NCI-H526 treated with DMSO at 0.1 percent for 48 hours (cell line): ENCODE data around the gene AHCYL2.
"Not testable (repeated sequence)": the region's sequence is repeated elsewhere in the genome, so short reads cannot be mapped to it uniquely, and the experiment has no call there.

Experiments used
- DNase-seq: peaks from one replicate; lab custom pipeline; 2025; lab: John Stamatoyannopoulos, UW

The AHCYL2 gene

DNA sequence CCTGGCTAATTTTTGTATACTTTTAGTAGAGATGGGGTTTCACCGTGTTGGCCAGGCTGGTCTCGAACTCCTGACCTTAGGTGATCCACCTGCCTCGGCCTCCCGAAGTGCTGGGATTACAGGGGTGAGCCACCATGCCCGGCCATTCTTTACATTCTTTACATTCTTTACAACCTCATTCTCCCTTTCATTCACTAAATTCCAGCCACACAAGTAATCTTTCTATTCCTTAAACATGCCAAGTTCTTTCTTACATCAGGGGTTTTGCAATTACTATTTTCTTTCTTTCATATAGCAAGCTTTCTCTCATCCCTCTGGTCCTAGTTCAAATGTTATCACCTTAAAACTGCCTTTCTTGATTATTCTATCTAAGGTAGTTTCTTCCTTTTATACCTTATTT is 128.3 kb downstream of the AHCYL2 start:
- not testable (repeated sequence) for DNase-seq

GRCh38 chr7:129354428-129355157 is 129.8 kb downstream of the AHCYL2 start:
- no peak for DNase-seq

DNA sequence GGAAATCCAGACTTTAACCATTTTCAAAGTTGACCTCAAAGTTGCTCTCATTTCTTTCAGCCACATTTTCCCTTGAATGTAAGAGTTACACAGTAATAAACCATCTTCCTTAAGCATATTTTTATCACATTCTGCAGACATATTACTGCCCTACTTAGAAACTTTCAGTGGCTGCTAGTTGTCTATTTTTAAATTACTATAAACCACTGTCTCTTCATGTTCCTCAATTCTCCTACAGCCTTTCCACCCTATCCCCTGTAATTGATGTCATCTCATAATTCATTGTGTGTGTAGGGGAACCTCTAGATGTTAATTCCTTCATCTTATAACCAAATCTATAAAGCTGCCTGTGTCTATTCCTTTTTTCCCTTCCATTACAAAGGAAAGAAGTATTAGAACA is 131.3 kb downstream of the AHCYL2 start:
- no peak for DNase-seq

- no peak for DNase-seq
Measured at GRCh38 chr7:129359176-129359575, 134.3 kb downstream of the AHCYL2 start.

- no peak for DNase-seq
Measured at GRCh38 chr7:129359638-129360037, 134.8 kb downstream of the AHCYL2 start.

GRCh38 chr7:129361771-129362170 is 136.9 kb downstream of the AHCYL2 start:
- DNase-seq: no peak

DNA sequence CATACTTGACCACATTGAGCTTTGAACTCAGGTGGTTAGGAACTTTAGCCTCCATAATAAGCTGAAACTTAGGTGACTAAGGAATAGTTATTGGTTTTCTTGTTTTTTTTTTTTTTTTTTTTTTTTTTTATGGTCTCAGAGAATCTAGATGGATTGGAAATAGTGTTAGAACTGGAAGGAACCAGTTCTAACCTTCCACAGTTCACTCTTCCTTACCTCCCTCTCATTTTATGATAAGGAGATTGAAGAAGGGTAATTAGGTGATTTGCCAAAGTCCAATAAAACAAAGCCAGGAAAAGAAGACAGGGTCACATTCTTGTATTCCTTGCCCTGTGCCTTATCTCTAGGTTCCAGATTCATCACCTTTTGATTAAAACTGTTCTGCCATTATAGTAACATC is 137.7 kb downstream of the AHCYL2 start:
- DNase-seq: no peak

DNA sequence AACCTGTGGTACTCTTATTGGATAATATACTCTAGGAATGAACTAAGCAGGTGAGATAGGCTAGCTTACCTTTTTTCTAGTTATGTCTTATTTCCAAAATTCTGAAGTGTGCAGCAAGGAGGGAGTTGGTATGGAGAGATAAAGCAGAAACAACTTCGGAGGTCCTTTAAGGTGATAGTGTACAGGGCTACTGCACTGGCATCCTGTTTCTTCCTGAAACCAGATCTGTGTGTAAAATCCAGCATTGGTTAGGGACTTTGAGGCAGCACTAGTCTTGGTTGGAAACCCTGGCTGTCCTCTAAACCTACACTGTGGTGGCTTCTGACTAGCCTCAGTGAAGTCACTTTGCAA is 142.5 kb downstream of the AHCYL2 start:
- DNase-seq: no peak

- DNase-seq: peak; percentile 43
Measured at GRCh38 chr7:129367700-129368388, 143.0 kb downstream of the AHCYL2 start.

DNA sequence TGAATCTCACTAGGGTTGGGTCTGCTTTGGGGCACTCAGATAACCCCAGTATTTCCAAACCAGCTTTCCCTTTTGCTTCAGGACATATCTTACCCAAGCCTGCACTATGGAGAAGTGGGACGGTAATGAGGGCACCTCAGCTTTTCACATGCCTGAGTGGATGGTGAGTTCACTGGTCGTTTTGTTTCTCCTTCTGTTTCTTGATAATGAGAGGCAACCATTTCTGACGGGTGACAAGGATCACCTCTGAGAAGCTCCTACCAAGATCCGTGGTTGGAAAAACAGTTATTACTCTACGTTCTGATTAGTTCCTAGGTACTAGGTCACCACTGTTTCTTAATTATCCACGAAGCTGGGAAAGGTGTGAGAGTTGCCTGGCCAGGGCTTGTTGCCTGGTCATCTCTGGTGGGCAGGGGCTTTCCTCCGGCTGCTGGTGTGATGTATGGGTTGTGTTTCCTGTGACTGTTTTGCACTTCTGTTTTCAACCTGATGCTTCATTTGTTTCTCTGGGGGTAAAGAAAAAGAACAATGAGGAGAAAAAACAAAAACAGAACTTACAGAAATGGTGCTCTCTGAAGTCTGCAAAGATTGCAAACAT is 143.7 kb downstream of the AHCYL2 start:
- DNase-seq: no peak

- DNase-seq: not testable (repeated sequence)
Measured at GRCh38 chr7:129369447-129369846, 144.6 kb downstream of the AHCYL2 start.

- no peak for DNase-seq
Measured at GRCh38 chr7:129370812-129371211, 146.0 kb downstream of the AHCYL2 start.

DNA sequence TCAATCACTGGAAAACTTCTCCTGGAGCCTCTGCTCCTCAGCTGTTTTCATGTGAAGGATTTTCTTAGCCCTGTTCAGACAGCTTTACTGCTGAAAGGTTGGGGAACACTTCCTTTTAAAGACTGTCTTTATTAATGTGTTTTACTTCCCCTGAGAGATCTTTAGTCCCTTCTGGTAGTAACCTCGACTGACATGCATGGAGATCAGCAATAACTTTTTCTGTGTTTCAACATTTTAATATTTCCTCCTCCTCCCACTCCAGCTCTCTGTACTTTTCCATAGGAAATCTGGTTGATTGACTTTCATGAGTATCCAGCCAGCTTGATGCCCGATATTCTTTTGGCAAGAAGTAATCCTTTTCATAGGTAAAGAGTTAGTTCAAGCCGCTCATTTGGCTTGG is 146.7 kb downstream of the AHCYL2 start:
- DNase-seq: no peak

- DNase-seq: no peak
Measured at GRCh38 chr7:129373651-129374428, 149.0 kb downstream of the AHCYL2 start.

DNA sequence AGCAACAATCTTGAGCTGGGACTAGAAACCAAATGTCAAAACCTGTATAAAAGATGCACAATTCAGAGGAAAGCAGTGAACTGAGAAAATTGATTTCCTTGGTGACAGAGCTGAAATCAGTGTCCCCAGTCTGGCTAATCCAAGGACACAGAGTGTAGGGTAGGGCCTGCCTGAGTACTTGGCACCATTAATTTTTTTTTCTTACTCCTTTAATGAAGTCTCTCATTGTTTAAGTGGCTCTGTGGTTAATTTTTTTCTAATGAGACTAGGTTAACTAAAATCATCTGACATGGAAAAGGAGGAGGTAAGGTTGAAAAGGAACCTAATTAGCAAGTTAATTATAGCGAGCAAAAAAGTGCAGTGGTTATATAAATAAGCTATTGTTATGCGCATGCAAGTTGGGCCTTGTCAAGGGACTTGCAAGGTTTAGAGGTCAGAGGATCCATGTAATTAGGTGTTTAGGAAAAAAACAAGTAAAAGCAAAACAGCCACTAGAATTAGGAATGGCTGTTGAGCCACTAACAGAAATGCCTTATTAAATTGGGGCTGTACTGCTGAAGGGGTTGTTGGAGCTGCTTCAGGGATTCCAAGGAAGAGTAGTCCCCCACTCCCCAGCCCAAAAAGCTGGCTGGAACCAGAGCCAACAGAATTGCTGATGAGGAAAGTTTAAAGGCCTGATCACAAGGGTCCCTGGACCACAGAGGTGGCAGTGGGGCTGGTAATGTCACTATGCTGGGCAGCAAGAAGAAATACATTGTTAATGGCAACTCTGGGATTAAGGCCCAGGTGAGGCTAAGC is 150.5 kb downstream of the AHCYL2 start:
- DNase-seq: no peak

DNA sequence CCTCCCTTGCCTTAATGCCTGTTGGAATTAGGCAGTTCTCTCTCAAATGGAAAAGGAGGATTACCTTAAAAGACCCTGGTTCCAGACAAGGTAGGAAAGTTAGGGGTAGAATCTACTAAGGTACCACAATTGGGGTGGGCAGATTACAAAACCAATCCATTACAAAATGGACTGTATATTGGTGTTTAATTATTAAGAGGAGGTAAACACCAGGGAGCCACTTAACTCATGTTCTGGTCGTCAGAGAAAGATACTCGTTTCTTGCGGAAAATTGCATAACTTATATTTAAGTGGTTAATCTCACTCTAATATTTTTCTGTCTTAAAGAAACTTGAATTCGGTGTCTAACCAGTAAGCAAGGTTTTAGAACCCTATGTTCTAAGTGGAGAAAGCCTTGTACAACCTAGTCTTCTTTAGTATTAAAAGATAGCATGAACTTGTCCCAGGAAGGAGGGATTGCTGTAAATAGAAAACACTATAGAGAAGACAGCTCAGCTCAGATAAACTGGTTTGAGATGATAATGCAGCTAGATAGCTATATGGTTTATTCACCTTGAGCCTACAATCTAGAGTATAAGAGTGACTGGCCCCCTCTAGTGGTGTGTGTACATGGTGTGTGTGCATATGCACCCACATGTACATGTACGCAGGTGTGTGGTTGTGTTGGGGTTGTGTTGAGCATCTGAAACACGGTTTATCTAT is 151.4 kb downstream of the AHCYL2 start:
- DNase-seq: peak; percentile 51

DNA sequence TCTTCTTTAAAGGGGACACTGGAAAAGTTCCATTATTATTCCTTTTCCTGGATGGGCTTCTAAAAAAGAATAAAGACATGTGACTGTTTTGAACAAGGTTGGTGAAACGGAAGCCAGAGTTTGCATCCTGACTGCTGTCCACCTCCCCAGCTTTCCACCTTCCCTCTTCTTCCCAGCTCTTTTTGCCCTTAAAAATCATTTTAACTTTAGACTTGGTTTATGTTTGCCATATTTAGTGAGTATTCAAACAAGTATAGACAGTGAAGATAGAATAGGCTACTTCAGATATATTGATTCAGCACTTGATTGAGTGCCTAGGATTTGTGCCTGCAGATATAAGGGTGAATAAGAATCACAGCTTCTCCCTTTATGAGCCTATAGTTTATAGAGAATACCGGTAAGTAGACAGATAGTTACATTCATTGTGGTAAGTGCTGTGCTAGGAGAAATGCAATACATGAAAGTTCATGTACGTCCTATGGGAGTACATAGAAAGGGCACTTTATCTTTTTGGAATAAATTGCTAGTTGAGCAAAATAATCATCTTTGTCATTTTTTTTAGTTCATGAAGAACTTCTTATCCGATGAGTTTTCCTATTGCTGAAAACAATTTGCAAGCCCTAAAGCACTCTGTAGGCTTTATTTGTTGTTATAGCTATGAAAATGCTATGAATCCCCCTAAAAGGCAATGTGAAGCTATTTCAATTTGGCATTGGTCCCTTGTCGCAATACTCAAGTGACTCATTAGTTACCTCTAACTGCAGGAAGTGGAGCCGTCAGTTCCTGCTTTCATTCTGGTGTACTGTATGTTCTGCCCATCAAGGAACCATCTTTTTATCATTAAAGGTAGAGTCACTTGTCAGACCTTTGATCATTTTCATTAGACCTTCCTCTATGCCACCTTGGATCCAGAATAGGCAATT is 152.2 kb downstream of the AHCYL2 start:
- DNase-seq: no peak

DNA sequence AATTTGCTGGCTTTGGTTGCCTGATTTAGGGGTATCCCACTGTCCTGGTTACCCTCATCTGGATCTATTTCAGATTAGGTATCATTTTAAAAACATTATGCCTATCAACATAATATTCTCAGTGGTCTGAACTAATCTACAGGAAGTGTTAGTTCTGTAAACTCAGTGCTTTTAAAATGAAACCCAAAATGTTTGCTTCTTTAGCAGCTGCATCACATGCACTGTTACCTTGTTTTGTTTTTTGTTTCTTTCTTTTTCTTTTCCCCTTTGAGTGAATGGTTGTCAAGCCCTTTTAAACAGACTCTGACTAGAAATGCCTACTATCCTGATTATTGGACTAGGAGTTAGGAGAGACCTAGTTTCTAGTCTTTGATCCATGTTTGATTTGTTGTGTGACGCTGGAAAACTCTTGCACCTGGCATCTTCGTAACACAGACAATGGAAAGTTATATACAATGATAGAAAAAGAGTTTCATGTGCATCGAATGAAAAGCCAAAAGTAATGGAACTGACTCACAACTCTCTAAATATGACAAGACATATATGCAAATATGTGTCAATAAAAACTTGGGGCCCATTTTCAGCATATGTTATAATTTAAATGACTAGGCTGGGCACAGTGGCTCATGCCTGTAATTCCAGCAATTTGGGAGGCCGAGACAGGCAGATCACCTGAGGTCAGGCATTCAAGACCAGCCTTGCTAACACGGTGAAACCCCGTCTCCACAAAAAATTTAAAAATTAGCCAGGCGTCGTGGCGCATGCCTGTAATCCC is 157.1 kb downstream of the AHCYL2 start:
- DNase-seq: no peak

DNA sequence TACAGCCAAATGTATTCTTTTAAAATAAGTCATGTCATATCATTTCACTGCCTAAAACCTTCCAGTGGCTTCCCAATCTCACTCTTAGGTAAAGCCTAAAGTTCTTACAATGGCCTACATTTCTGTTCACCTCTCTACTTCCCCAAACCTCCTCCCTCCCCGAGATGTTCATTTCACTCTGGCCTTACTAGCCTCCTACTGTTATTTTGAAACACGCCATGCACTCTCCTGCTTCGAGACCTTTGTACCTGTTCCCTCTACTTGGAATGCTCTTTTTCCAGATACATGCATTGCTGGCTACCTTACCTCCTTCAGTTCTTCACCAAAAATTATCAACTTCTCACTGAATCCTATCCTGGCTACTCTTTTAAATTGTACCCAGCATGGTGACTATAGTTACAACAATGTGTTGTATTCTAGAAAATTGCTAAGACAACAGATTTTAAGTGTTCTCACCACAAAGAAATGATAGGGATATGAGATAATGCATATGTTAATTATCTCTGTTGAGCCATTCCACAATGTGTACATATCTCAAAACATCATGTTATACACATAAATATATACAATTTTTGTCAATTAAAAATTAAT is 158.8 kb downstream of the AHCYL2 start:
- no peak for DNase-seq
